ENCODE results near the gene OR4M2.
"Not testable (repeated sequence)": the region's sequence is repeated elsewhere in the genome, so short reads cannot be mapped to it uniquely, and the experiment has no call there.

The OR4M2 gene, protein sequence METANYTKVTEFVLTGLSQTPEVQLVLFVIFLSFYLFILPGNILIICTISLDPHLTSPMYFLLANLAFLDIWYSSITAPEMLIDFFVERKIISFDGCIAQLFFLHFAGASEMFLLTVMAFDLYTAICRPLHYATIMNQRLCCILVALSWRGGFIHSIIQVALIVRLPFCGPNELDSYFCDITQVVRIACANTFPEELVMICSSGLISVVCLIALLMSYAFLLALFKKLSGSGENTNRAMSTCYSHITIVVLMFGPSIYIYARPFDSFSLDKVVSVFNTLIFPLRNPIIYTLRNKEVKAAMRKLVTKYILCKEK

DNA sequence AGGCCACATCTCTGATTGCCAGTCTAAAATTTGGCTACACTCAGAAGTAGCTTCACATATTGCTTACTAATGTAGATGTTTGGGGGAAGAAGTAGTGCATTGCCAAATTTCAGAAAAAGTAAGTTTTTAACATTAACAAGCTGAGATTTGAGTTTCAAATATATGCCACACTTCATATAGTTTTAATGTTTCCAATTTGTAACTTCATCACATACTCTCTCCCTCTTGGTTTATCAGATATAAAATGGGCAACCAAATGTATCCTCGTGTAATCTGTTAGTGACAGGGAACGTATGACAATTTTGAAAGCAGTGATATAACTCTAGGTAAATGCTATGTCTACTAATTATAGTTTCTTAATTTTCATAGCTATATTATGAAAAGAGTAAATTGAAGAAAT lies at the start of gene OR4M2:
OR4M2 (plus strand) TSS at position 301 of the 400 bp plus-strand sequence; CDS start at position 399, 98 bp downstream.
- not testable (repeated sequence) for DNase-seq (ENCODE audit: low read depth, low spot score)

- DNase-seq (ENCODE audit: low read depth, low spot score): not testable (repeated sequence)
Measured at GRCh38 chr15:22069267-22069666, 11.1 kb upstream of the OR4M2 start.

GRCh38 chr15:22081386-22081785 lies 1.1 kb downstream of the OR4M2 start:
- not testable (repeated sequence) for DNase-seq (ENCODE audit: low read depth, low spot score)

DNA sequence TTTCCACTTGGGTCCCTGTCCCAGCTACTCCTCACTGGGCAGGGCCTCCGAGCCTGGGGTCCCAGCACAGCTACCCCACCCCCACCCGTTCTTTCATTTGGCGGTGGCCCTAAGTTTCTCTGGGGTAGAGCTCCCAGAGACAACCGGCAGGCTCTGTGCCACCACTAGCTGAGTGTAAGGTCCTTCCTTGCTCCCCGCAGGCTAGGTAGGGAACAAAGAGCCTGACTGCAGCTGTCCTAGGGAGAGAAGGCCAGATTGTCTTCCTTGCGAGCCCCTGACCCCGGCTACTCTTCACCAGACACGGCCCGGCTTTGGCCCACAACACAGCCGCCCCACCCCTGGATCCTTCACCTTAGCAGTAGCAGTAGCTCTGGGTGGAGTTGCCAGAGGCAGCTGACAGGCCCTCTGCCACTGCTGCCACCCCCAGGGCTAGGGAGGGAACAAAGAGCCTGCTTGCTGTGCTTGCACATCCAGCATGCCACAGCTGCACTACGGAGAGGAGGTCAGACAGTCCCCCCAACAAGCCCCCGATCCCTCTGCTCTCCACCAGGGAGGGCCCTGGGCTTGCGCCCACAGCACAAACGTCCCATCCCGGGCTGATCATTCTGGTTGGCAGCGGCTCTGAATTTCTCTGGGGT lies 18.4 kb downstream of the OR4M2 start:
- DNase-seq (ENCODE audit: low read depth, low spot score): not testable (repeated sequence)

- not testable (repeated sequence) for DNase-seq (ENCODE audit: low read depth, low spot score)
Measured at GRCh38 chr15:22099289-22099891, 19.1 kb downstream of the OR4M2 start.

DNA sequence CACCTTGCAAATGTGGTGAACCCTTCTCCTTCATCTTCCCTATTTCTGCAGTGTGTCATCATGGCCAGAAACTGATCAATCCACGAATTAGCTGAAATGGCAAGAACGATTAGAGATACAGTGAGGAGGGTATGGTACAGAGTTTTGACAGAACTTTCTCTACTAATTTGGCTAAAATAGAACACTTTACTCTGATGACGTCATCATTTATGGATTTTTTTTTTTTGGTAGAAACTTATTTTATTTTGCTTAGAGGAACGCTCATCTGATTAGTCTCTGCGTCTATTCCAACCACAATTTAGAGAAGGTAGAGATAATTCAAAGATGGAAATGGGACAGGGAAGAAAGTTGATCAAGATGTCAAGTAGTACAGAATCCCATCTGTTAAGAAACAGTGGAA lies 41.7 kb downstream of the OR4M2 start:
- not testable (repeated sequence) for DNase-seq (ENCODE audit: low read depth, low spot score)
